Endometrial microvascular endothelial cells (primary cell): ENCODE measurements around the gene MPEG1. TPM values are rescaled to one million over a fixed set of nuclear protein-coding genes. Genes with fewer than 3 reads are reported as not detected.

Source experiments
- in situ Hi-C: cut with HindIII; loops from 2 replicates; pipeline ENCODE4 v1.10.0; 2017; ENCODE audit warnings: low sequenced_read_pairs, low pct_unique_long_range_greater_than_20kb; ENCODE audit errors: inconsistent ontology term
- total RNA-seq: library from RNA; depleted of rRNA; stranded (reverse); fragments of >200 nt; gene quantifications from one replicate; pipeline ENCODE4 v1.2.3, GENCODE V29; 2015; ENCODE audit errors: inconsistent ontology term

Gene MPEG1
- total RNA-seq, 1 donor from 2014 or later, result not detected

DNA sequence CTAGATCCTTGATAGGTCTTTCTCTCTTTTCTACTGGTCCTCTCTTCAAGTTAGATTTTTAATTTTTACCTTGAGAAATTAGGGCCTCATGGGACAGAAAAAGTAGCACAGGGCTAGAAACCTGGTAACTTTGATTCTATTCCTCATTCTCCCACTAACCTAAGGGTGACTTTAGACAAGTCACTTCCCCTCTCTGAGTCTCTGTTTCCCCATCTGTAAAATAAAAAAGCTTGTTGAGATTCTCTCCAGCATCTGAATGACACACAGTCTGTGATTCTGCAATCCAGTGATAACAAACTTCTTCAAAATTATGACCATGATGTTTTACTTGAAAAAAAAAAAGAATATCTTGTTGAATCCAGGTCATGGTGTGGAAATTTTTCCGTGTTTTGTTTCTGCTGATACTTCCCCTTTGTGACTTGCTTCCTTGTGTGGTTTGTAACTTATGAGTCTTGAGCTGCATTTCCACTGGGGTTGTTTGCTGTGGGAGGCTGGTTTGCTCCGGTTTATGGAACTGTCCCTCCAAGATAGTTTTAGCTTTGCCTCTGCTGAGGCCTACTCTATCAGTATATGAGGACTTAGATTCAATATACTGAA is 9.8 kb upstream of the MPEG1 start:
- in situ Hi-C loops, result no loop called here

DNA sequence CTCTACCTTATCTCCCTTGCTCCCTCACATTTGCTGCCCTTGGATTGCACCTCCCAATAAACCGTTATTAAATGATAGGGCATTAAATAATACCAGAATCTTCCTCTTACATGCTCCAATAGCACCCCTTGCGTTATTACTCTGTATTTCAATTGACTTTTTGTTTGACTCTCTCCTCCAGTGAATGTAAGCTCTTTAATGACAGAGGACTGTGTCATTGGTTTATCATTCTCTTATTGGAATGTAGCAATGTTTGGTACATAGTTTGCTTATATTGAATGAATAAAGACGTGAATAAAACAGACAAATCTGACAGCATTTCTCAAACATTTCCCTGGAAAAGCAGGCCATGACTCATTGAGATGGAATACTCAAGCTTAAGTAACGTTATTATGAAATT is 8.7 kb upstream of the MPEG1 start:
- in situ Hi-C loops, result no loop called here

DNA sequence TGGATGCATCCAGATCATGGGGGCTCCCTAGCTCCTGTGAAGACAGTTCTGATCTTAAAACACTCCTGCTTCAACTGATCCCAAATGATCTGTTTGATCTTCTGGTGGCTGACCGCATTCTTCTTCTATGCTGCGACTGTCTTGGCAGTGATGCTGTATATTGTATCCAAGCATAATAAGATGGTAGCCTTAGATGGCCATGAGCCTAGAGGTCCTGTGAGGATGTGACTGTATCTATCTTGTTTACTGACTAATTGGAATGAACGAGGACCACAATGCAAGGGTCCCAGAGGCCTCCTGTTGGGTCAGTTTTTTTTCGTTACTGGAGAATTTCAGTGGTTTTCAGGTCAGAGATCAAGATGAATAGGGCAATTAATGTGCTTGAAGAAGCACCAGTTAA is 7.1 kb upstream of the MPEG1 start:
- in situ Hi-C loops, result no loop called here

DNA sequence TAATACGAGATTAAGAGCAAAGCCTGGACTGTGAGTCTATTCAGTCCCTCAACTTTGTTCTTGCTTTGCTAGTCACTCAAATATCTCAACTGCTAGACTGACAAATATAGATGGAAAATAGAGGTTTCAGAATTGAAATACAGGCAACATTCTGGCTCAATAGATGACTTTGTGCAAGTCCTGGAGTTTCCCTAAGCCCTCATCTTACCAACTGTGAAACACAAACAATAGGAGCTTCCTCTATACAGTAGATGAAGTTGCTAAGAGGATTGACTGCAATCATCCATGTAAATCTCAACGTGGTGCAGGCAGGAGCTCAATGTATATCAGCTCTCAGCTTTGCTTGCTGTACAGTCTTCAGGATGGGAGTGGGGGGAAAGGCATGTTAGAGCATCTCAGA is 6.2 kb upstream of the MPEG1 start:
- in situ Hi-C loops, result no loop called here

DNA sequence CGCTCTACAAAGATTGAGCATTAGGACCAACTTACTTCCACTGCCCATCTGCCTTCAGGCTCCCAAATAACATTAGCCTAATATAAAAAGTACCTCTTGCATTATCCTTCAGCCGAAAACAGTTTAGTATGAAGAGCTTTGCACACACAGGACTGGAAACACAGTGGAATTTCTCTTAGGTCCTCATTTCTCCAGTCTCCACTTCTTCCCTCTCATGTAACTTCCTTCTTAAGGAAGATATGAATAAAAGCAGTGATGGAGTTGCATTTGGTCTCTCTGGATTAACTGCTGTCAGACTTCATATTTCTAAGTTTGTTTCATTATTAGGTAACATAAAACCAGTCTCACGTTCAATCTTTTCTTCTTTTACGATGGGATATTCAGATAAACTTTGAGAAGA is 5.6 kb upstream of the MPEG1 start:
- in situ Hi-C loops, result no loop called here

DNA sequence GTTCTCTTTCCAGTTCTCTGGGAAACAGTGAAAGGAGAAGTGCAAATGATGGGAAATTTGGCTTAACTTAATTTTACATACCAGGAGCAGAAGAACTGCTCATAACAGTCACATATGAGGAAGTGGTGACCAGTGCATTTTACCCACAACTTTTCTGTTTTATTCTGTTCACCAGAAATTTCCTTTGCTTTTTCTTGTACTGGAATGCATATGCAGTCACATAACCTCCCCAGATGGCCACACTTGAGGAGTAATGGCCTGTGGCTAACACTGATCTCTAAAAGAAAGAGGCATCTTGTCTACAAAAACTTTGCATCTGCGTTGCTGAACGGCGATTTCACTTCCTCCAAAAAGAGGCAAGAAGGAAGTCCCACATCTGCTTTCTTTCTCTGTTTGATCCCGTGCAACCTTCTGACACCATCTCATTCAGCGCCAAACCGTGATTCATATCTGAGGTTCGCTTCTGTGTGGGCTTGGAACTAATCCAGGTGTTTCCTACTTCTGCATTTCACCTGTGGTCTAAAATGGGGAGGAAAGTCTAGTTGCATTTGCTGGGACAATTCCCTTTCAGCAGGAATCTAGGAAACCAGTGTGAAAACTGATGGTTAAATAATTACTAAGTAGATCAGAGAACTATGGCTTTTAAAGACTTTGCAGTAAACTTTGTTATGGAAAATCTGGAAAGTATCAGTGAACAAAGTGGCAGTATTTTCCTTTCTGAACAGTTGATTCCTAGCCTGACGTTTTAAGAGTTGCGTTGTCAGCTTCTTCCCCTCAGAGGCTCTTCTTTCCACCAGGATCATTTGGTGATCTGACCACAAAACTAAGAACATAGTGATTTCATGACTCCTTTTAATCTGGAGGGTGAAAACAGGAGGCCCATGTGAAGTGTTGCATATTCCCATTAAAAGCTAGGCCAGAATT is 4.2 kb upstream of the MPEG1 start:
- in situ Hi-C loops, result no loop called here

DNA sequence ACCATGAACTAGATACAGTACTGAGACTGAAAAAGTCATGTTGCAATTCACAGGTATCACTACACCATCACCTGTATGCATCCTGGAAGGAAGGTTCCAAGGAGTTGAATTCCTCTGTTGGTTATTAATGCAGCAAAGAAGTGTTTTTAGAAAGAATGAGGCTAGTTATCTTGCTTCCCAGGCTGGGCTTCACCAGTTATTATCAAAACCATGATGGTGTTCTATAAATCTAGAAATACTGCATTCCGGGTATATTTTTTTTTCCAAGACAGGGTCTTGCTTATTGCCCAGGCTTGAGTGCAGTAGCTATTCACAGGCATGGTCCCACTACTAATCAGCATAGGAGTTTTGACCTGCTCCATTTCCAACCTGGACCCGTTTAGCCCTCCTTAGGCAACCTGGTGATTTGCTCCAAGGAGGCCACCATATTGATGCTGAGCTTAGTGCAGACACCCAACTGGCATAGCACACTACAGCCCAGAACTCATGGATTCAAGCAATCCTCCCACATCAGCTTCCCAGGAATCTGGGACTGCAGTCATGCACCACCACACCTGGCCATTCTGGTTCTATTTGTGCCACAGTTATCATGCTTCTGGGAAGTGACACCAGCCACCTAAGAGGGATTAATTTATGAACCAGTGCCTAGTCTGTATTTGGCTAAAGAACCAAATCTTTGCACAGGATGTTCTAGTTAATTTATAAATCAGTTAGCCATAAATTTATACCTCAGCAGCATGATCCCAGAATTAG is 1.6 kb upstream of the MPEG1 start:
- in situ Hi-C loops, result no loop called here

DNA sequence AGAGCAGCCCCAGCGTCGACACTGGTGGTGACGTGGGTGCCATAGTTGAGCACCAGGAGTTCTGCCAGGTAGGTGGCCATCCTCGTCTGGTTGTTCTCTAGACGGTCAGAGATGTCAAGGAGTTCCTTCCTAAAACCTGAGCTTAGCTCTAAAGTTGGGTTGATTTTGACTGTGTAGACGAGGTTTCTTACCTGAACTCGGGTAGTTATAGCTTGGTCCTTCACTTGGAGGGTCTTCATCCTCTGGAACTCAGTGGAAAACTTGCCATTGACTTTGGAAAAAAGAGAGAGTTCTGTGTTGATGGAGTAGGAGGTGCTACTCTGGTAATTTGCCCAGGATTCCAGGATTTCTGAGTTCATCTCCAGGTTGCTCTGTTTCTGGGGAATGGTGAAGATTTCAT is 505 bp downstream of the MPEG1 start:
- in situ Hi-C loops, result no loop called here

DNA sequence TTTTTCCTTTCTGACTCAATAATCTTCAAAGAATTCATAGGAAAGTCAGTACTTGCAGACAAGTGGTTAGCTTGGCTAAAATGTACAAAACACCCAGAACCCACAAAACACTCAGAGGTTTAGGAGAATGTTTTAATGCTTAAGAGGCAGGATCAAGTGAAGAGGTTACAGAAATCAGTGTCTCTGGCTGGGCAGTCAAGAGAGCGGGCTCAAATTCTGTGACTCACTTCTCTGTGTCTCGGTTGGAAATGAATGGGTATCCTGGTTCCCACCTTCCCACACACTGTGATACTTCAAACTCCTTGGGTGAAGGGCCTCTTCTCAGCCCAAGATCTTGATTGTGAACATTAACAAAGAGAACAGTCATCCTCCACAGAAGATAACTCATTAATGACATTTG is 3.8 kb downstream of the MPEG1 start:
- in situ Hi-C loops, result no loop called here

DNA sequence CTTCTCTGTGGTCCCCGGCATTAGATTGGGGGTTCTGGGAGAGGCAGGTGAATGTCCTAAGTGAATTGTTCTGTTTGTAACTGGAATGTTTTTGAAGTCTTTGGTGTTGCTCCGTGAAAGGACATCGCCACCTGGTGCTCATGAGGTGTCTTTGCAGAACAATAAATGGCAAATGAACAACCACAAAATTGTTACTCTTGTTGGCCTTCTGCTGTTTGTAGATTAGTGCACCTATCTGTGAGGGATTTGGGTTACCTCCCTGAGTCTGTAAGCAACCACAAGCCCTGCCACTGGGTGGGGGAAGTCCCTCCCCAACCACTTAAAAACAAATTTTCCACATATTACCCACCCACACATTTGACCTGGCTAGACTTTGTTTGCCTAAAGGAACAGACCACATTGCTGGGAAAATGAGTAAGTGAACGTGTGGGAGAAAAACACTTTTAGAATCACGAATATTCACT is 4.7 kb downstream of the MPEG1 start:
- in situ Hi-C loops, result no loop called here

DNA sequence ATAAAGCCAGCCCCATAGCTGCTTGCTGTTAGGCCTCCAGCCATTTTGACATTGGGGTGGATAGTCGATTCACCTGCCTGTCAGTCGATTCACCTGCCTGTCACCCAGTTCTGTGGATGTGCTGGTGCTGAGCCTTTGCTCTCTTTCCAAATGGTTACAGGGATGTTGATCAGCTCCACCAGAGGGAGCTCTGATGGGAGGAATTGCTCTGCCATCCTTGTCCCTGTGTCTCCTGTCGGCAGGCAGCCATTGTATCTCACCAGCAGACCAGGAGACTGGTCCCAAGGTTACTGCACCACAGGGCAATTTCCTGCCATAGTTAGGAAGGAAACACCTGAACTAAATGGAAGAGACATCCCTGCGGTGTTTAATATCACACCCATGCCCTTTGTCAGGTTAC is 6.1 kb downstream of the MPEG1 start:
- in situ Hi-C loops, result no loop called here

DNA sequence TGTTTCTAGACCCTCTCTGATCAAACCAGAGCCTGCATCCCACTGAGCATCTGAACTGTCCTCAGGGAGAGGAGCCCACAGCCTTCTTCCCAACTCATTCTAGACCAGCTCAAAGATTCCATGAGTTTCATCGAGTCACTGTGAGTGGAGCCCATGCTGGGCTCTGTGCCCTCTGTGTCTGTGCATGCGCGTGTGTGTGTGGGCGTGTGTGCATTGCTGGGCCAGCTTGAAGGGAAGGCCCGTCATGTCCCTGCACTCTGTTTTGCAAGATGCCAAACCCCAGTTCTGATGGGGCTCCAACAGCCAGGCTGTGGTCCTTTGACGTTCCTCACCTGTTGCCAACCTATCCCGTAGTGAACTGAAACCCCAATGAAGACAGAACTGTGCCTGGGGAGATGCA is 7.1 kb downstream of the MPEG1 start:
- in situ Hi-C loops, result no loop called here

DNA sequence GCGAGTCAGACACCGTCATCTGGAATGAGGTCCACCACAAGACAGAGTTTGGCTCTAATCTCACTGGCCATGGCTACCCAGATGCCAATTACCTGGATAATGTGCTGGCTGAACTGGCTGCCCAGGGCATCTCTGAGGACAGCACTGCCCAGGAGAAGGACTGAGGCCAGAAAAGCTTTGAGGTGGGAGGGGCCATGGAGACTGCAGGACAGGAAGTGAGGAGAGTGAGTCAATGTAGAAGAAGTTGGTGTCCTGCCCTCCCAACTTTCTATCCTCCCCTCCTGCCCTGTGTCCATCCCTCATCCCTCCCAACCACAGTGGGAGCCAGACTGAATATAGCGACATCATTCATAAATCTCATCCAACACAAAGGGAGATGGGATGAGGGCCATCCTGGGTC is 8.0 kb downstream of the MPEG1 start:
- in situ Hi-C loops, result no loop called here

DNA sequence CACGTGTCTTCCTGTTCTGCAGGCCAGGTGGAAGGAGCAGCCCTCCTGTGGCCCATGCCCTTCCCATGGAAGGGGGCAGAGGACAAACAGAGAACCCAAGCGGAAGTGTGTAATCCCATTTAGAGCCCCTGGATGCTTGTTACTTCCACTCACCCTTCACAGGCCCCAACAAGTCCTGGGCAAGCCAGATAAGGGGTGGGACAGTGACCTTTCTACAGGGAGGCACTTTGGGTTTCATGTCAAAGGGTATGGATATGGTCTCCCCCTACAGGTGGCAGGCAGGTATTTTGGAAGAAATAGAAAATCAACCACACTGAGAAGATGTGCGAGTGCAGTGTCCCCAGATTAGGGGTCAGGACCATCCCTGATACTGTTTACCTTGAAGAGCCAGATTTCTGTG is 11.4 kb downstream of the MPEG1 start:
- in situ Hi-C loops, result no loop called here

DNA sequence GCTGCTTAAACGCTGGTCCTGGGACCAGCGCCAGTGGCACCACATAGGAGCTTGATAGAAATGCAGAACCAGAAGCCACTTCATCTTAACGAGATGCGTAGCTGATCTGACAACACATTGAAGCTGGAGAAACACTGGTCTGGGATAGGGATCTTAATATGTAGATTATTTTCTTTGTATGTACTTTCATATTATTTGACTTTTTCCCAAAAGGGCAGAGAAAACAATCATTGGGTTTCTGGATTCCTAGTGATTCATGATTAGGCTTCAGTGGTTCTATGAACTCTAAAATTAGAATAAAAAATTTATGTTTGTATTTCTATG is 12.3 kb downstream of the MPEG1 start:
- in situ Hi-C loops, result no loop called here

DNA sequence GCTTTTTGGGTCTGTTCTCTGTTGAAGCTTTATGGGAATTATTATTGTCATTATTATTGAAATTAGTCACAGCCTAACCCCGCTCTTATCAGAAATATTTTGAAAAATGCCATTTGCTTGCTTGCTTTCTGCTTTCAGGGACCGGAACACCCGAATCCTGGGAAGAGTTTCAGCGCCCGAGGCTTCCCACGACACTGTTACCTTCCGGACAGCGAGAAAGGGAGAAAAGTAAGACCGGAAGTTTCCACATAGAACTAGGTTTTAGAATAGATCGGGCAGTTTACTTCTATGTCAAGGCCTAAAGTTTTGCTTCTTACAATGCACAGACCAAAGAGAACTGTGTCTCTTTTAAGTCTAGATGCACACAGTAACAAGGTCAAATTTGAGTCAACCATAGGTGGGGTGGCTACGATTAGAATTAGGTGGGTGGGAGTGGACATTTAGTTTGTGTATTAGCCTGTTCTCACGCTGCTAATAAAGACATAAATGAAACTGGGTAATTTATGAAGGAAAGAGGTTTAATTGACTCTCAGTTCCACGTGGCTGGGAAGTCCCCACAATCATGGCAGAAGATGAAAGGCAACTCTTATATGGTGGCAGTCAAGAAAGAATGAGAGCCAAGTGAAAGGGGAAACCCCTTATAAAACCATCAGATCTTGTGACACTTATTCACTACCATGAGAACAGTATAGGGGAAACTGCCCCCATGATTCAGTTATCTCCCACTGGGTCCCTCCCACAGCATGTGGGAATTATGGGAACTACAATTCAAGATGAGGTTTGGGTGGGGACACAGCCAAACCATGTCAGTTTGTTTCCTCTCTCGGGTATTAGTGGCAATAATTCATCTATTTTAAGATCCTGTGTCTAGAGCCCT is 12.9 kb downstream of the MPEG1 start:
- in situ Hi-C loops, result no loop called here

DNA sequence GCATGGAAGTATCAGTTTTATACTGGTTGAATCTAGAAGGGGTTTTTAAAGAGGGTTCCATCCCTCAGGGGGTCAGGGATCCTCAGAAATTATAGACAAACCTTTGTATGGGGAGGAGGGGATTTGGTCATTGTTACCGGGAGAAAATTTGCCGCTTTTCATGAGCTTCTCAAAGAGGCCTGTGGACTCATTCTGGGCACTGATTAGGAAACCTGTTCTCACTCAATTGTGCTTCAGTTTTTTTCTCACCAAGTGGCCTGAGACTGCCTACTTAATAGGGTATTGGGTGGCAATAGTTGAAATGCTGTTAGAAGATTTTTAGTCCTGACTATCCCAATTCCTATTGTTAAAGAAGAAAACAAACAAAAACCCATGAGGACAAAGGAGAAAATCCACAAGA is 14.0 kb downstream of the MPEG1 start:
- in situ Hi-C loops, result no loop called here

DNA sequence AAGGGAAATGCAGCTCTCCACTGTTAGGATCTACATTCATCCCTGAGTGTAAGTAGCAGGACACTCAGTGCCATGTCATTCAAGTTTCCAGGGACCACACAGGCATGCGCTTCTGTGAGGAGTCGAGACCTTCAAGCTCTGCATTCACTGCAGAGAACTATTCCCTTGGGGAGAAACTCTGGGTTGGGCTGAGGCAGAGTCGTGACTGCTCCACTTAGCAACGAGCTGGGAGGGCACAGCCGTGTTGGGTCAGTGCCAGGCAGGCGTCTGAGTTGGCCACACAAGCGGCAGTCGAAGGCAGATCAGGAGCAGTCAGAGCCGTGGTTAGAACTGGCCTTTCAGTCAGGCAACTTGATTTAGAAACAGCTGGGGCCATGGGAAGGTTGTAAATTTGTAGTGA is 14.7 kb downstream of the MPEG1 start:
- in situ Hi-C loops, result no loop called here

DNA sequence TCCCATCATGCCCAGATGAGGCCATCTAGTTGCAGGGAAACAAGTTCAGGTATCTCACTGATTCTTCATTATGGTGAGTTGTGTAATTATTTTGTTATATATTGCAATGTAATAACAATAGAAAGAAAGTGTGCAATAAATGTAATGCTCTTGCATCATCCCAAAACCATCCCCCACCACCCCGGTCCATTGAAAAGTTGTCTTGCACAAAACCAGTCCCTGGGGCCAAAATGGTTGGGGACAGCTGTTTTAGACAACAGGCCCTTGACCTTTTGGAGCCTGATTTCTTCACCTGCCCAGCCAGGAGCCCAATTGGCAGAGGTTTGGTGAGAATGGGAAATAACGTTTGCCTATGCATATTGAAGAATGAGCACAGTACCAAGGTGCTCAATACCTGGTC is 15.9 kb downstream of the MPEG1 start:
- in situ Hi-C loops, result no loop called here
